Glomerular visceral epithelial cell (primary cell): ENCODE results near the gene RNF220.
"Not testable (repeated sequence)": the region's sequence is repeated elsewhere in the genome, so short reads cannot be mapped to it uniquely, and the experiment has no call there.

Source experiments
- DNase-seq: peaks from one replicate; pipeline ENCODE4 v3.0.0-alpha.2; 2016; ENCODE audit errors: extremely low spot score

The RNF220 gene

GRCh38 chr1:44677201-44677766, 272.2 kb downstream of the RNF220 start:
- DNase-seq: peak; percentile 38

GRCh38 chr1:44678120-44678519, 273.1 kb downstream of the RNF220 start:
- DNase-seq: no peak

GRCh38 chr1:44678626-44679025, 273.6 kb downstream of the RNF220 start:
- no peak for DNase-seq

GRCh38 chr1:44679468-44679867, 274.4 kb downstream of the RNF220 start:
- no peak for DNase-seq

GRCh38 chr1:44681905-44682882, 277.1 kb downstream of the RNF220 start:
- no peak for DNase-seq

- DNase-seq: no peak
These were observed 277.8 kb downstream of the RNF220 start for GRCh38 chr1:44682883-44683265.

GRCh38 chr1:44684525-44684924, 279.5 kb downstream of the RNF220 start:
- no peak for DNase-seq

GRCh38 chr1:44685218-44685617, 280.2 kb downstream of the RNF220 start:
- DNase-seq: no peak

GRCh38 chr1:44685881-44686280, 280.8 kb downstream of the RNF220 start:
- peak; percentile 13 for DNase-seq

GRCh38 chr1:44688760-44689446, 283.8 kb downstream of the RNF220 start:
- no peak for DNase-seq

- no peak for DNase-seq
These were observed 284.4 kb downstream of the RNF220 start for GRCh38 chr1:44689447-44689765.

GRCh38 chr1:44693159-44693558, 288.1 kb downstream of the RNF220 start:
- DNase-seq: no peak

- no peak for DNase-seq
These were observed 288.8 kb downstream of the RNF220 start for GRCh38 chr1:44693900-44694299.

- no peak for DNase-seq
These were observed 289.9 kb downstream of the RNF220 start for GRCh38 chr1:44694863-44695478.

GRCh38 chr1:44695671-44696070, 290.6 kb downstream of the RNF220 start:
- no peak for DNase-seq

- no peak for DNase-seq
These were observed 291.0 kb downstream of the RNF220 start for GRCh38 chr1:44696101-44696500.

GRCh38 chr1:44696789-44697345, 291.8 kb downstream of the RNF220 start:
- DNase-seq: no peak

- DNase-seq: no peak
These were observed 293.1 kb downstream of the RNF220 start for GRCh38 chr1:44698138-44698537.

GRCh38 chr1:44699375-44699774, 294.3 kb downstream of the RNF220 start:
- not testable (repeated sequence) for DNase-seq

- no peak for DNase-seq
These were observed 295.5 kb downstream of the RNF220 start for GRCh38 chr1:44700573-44700972.

GRCh38 chr1:44701141-44701573, 296.1 kb downstream of the RNF220 start:
- no peak for DNase-seq
